Left ventricle myocardium inferior (tissue), 1 donor: ENCODE results near the gene GATM. TPM values are rescaled to one million over a fixed set of nuclear protein-coding genes. Genes with fewer than 3 reads are reported as not detected.

Experiments used
- DNase-seq: peaks from one replicate; pipeline ENCODE4 v3.0.0-alpha.2; 2020
- H3K27ac ChIP-seq: fragments of 200-600 bp; replicated peaks from 2 replicates; pipeline ENCODE4 v1.8.0; 2021
- H3K27me3 ChIP-seq: fragments of 200-600 bp; 2 replicates; pipeline ENCODE4 v1.8.0; 2021; ENCODE audit warnings: low read depth
- H3K36me3 ChIP-seq: fragments of 200-600 bp; 2 replicates; pipeline ENCODE4 v1.8.0; 2021
- H3K4me1 ChIP-seq: fragments of 200-600 bp; 2 replicates; pipeline ENCODE4 v1.8.0; 2021
- H3K4me3 ChIP-seq: fragments of 200-600 bp; 2 replicates; pipeline ENCODE4 v1.8.0; 2021; ENCODE audit warnings: mild to moderate bottlenecking, moderate library complexity
- H3K9me3 ChIP-seq: fragments of 200-600 bp; replicated peaks from 2 replicates; pipeline ENCODE4 v1.8.0; 2021
- intact Hi-C: fragments of 100-400 bp; cut with micrococcal nuclease; formaldehyde crosslinking; loops from one replicate; pipeline ENCODE4 v1.11.0; 2022
- total RNA-seq: library from RNA; stranded (reverse); fragmentation: NEBNext Ultra II Directional; extraction: Animal tissue kit (Norgen Biotek cat#: 25700); gene quantifications from one replicate; pipeline ENCODE4 v1.2.1, GENCODE V29; 2021
- TF ChIP-seq, protein P1 (sequence below): fragments of 200-600 bp; IDR thresholded peaks from 2 replicates; pipeline ENCODE4 v1.8.0; 2021; ENCODE audit warnings: antibody characterized with exemption, mild to moderate bottlenecking, borderline replicate concordance
- donor health status: DM: no; HTN: yes; CAD: no; lungs with severe emphysema.

GATM gene
- total RNA-seq, 1 donor from 2014 or later, result 9.3 TPM

DNA sequence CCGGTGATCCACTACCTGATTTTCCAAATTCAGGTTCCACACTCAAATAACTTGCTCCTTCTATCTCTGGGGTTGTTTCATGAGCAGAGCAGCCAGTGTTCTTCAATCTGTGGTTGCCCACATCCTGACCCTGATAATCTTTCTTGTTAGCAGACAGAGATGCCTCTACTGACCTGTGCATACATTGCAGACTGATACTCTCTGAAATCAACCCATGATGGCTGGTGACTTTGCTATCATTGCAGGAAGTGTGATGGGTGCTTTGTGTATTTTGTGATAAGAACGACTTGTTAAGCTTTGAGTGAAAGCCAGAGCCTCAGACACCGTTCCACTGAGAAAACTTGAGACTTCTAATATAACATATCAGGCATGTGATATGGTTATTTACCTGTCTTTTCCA, 39.9 kb downstream of the GATM start:
- Histone ChIP-seq H3K4me3 (no peak overlapping the region), H3K9me3 (no peaks in the 10 kb centered on the region), H3K27me3 (peaks cover 7% of the 10 kb centered on the region), H3K27ac (no peak overlapping the region), H3K36me3 (no peaks in the 10 kb centered on the region), H3K4me1 (peaks cover 10% of the 10 kb centered on the region)
- intact Hi-C loops, result no loop called here
- TF ChIP-seq, protein P1, sequence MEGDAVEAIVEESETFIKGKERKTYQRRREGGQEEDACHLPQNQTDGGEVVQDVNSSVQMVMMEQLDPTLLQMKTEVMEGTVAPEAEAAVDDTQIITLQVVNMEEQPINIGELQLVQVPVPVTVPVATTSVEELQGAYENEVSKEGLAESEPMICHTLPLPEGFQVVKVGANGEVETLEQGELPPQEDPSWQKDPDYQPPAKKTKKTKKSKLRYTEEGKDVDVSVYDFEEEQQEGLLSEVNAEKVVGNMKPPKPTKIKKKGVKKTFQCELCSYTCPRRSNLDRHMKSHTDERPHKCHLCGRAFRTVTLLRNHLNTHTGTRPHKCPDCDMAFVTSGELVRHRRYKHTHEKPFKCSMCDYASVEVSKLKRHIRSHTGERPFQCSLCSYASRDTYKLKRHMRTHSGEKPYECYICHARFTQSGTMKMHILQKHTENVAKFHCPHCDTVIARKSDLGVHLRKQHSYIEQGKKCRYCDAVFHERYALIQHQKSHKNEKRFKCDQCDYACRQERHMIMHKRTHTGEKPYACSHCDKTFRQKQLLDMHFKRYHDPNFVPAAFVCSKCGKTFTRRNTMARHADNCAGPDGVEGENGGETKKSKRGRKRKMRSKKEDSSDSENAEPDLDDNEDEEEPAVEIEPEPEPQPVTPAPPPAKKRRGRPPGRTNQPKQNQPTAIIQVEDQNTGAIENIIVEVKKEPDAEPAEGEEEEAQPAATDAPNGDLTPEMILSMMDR, result no peak
- no peak for DNase-seq

DNA sequence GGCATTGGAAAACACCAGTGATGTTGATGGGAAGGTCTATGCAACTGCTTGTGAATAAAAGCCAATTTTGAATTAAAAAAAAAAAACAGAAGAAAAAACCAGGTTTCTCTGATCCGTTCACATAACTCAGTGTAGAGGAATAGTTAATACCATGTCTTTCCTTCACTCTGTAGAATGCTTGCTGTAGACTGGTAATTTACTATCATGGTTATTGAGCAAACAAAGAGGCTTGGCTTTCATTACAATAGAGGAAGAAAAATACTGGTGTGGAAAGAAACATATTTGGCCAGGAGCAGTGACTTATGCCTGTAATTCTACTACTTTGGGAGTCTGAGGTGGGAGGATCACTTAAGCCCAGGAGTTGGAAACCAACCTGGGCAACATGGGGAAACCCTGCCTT, 41.1 kb downstream of the GATM start:
- intact Hi-C loops, result no loop called here
- TF ChIP-seq, protein P1, result no peak
- Histone ChIP-seq H3K36me3 (no peaks in the 10 kb centered on the region), H3K9me3 (no peaks in the 10 kb centered on the region), H3K27me3 (no peaks in the 10 kb centered on the region), H3K4me1 (peaks cover 22% of the 10 kb centered on the region), H3K27ac (no peak overlapping the region), H3K4me3 (no peak overlapping the region)
- no peak for DNase-seq

DNA sequence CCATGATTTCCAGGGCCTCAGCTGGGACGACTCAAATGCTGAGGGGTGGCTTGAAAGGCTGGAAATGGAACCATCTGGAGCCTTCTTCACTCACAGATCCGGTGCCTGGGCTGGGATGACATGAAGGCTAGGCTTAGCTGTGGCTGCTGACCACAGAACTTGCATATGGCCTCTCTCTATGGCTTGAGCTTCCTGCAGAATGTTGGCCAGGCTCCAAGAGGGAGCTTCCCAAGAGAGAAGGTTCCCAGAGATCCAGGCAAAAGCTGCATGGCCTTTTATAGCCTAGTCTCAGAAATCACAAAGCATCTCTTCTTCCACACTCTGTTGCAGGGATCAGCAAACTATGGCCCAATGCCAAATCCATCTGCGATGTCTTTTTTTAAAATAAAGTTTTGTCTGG, 44.8 kb downstream of the GATM start:
- DNase-seq, result peak; percentile 76

DNA sequence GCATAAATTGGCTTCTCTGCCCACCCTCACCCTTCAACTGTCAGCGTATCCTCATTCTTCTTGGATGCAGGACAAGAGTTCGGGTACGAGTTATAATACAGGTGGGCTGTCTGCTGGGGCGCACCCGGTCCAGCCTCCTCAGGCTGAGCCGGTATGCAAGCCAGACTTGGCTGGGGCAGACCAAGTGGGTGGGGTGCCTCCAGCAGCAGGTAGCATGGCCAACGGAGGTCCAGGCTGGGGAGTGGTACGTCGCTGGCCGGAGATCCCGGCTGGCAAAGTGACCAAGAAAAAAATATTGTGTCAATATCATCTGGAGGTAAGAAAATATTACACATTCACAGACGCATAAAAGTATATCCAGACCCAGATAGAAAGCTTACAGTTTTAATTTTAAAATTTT, 45.6 kb downstream of the GATM start:
- intact Hi-C loops, result no loop called here

More for the DNA sequence above, 44.8 kb downstream of the GATM start:
- Histone ChIP-seq H3K27ac (peak overlapping the region; percentile 73), H3K4me1 (peaks cover 23% of the 10 kb centered on the region), H3K27me3 (no peaks in the 10 kb centered on the region), H3K9me3 (no peaks in the 10 kb centered on the region), H3K4me3 (no peak overlapping the region), H3K36me3 (no peaks in the 10 kb centered on the region)
- TF ChIP-seq, protein P1, result no peak
- intact Hi-C loops, result no loop called here

DNA sequence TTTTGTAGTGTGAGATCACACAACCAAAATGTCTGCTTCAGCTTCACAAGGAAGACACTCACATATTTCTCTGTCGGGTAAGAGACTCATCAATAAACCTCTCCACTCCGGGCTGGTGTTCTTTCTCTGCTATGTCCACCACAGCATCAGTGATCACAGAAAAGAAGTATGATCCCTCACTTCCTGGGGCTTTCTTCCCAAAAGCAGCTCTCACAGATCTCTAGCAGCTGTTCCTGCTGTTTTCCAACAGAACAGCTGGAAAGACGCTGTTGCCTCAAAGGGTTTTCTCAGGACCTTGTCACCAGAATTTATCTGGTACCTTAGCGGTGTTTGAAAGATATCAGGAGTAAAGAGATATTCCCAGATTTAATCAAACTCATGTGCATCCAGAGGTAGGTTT, 46.4 kb downstream of the GATM start:
- DNase-seq, result no peak
- Histone ChIP-seq H3K4me1 (peaks cover 23% of the 10 kb centered on the region), H3K27ac (peak overlapping the region; percentile 73), H3K27me3 (no peaks in the 10 kb centered on the region), H3K36me3 (no peaks in the 10 kb centered on the region), H3K4me3 (no peak overlapping the region), H3K9me3 (no peaks in the 10 kb centered on the region)
- intact Hi-C loops, result no loop called here
- TF ChIP-seq, protein P1, result no peak

More for the DNA sequence above, 45.6 kb downstream of the GATM start:
- Histone ChIP-seq H3K27ac (peak overlapping the region; percentile 73), H3K4me3 (no peak overlapping the region), H3K9me3 (no peaks in the 10 kb centered on the region), H3K4me1 (peaks cover 23% of the 10 kb centered on the region), H3K36me3 (no peaks in the 10 kb centered on the region), H3K27me3 (no peaks in the 10 kb centered on the region)
- no peak for DNase-seq
- TF ChIP-seq, protein P1, result no peak

DNA sequence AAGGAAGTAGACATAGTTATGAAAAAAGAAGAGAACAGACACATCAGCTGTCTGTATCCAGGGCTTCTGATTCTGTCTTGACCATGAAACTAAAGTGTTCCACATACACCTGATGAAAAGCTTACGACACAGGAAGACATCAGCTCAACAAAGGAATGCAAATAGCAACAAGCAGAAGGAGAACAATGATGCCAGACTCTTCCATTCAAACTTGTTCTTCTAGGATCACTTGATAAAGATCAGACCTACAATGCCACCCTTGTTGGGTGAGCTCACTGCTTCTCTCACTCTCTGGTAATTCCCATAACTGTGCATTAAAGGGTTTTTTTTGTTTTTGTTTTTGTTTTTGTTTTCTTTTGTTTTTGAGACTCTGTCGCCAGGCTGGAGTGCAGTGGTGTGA, 49.7 kb downstream of the GATM start:
- Histone ChIP-seq H3K27me3 (no peaks in the 10 kb centered on the region), H3K9me3 (no peaks in the 10 kb centered on the region), H3K36me3 (no peaks in the 10 kb centered on the region), H3K4me1 (peaks cover 15% of the 10 kb centered on the region), H3K4me3 (no peak overlapping the region), H3K27ac (no peak overlapping the region)
- intact Hi-C loops, result no loop called here
- TF ChIP-seq, protein P1, result no peak
- no peak for DNase-seq
